Measurements from ENCODE around the gene HOXB1.
"Not testable (repeated sequence)": the region's sequence is repeated elsewhere in the genome, so short reads cannot be mapped to it uniquely, and the experiment has no call there.

The HOXB1 gene

GRCh38 chr17:48541577-48542113 is 10.8 kb upstream of the HOXB1 start:
- DNase-seq = peak; percentile 88

- DNase-seq = no peak
These were observed 10.3 kb upstream of the HOXB1 start for GRCh38 chr17:48541036-48541576.

- DNase-seq = no peak
These were observed 9.4 kb upstream of the HOXB1 start for GRCh38 chr17:48540213-48540612.

GRCh38 chr17:48539177-48539576 is 8.4 kb upstream of the HOXB1 start:
- DNase-seq = no peak

GRCh38 chr17:48537316-48537715 is 6.5 kb upstream of the HOXB1 start:
- no peak for DNase-seq

GRCh38 chr17:48535793-48536559 is 5.2 kb upstream of the HOXB1 start:
- not testable (repeated sequence) for DNase-seq

GRCh38 chr17:48532261-48532660 is 1.4 kb upstream of the HOXB1 start:
- no peak for DNase-seq

- no peak for DNase-seq
These were observed 464 bp downstream of the HOXB1 start for GRCh38 chr17:48530208-48530886.

GRCh38 chr17:48529683-48530009 is 1.2 kb downstream of the HOXB1 start:
- no peak for DNase-seq

- no peak for DNase-seq
These were observed 1.7 kb downstream of the HOXB1 start for GRCh38 chr17:48528936-48529682.

- DNase-seq = no peak
These were observed 2.5 kb downstream of the HOXB1 start for GRCh38 chr17:48528153-48528935.

- DNase-seq = no peak
These were observed 3.3 kb downstream of the HOXB1 start for GRCh38 chr17:48527547-48527932.

- DNase-seq = no peak
These were observed 3.9 kb downstream of the HOXB1 start for GRCh38 chr17:48526608-48527546.

- DNase-seq = peak; percentile 34
These were observed 7.8 kb downstream of the HOXB1 start for GRCh38 chr17:48523010-48523409.

- DNase-seq = peak; percentile 77
These were observed 8.7 kb downstream of the HOXB1 start for GRCh38 chr17:48522031-48522653.

- DNase-seq = no peak
These were observed 10.2 kb downstream of the HOXB1 start for GRCh38 chr17:48520631-48521079.

GRCh38 chr17:48519427-48519826 is 11.4 kb downstream of the HOXB1 start:
- no peak for DNase-seq

GRCh38 chr17:48517478-48517877 is 13.3 kb downstream of the HOXB1 start:
- no peak for DNase-seq

- DNase-seq = no peak
These were observed 14.6 kb downstream of the HOXB1 start for GRCh38 chr17:48515925-48516900.
